Measurements from ENCODE around the gene ZNF581.

DNA sequence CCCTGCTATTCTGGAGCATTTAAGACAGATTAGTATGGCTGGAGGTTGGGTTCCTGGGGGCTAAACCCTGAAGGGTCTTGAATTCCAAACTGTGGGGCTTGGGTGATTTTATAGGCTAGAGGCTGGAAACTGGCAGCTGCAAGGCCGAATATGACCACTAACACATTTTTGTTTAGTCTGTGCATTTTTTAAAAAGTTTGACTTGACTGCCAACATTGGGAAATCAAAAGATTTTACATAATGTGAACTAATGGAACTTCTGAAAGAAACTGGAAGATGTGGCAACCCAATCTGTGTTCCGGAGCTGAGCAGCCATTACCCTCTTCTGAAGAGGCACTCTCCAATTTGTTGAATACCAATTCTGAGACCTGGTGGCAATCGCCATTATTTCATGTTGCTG lies 24.2 kb upstream of the ZNF581 start:
- TF ChIP-seq RAD21 (IDR thresholded peaks at IDR 0.05; ENCODE audit: low read depth) (no peak), EGR1 (IDR thresholded peaks at IDR 0.05) (no peak), CEBPB (IDR thresholded peaks at IDR 0.05) (no peak), MAX (IDR thresholded peaks at IDR 0.05) (no peak), EP300 (IDR thresholded peaks at IDR 0.05; ENCODE audit: borderline replicate concordance) (no peak), ZBTB7A (IDR thresholded peaks at IDR 0.05; ENCODE audit: low read depth) (no peak), CREB1 (IDR thresholded peaks at IDR 0.05; ENCODE audit: low read depth) (no peak), YY1 (IDR thresholded peaks at IDR 0.05; ENCODE audit: low read depth) (no peak), TAF1 (IDR thresholded peaks at IDR 0.05; ENCODE audit: low read depth) (no peak), FOXM1 (IDR thresholded peaks at IDR 0.05; ENCODE audit: borderline replicate concordance, low read depth) (no peak), REST (IDR thresholded peaks at IDR 0.05; ENCODE audit: low read depth) (no peak)

All from Ishikawa (cell line).